SK-N-SH (cell line): ENCODE measurements around the gene CYP2S1. TPM values are rescaled to one million over a fixed set of nuclear protein-coding genes. Genes with fewer than 3 reads are reported as not detected.

ENCODE experiments used
- ELF1 ChIP-seq: IDR thresholded peaks from 2 replicates; pipeline ENCODE4 v1.4.0; 2012
- EP300 ChIP-seq, 2 experiments: IDR thresholded peaks; 2 replicates each; pipeline versions ENCODE4 v1.4.0 to v1.6.1; 2012; ENCODE audit warnings: borderline replicate concordance in 1 of 2, low read depth in 1 of 2, low read length in 1 of 2
- FOSL2 ChIP-seq: IDR thresholded peaks from 2 replicates; pipeline ENCODE4 v1.4.0; 2012; ENCODE audit warnings: low read depth, mild to moderate bottlenecking, moderate library complexity, borderline replicate concordance
- GABPA ChIP-seq: IDR thresholded peaks from 2 replicates; pipeline ENCODE4 v1.4.0; 2012; ENCODE audit warnings: low read depth, mild to moderate bottlenecking
- JUND ChIP-seq: IDR thresholded peaks from 2 replicates; pipeline ENCODE4 v1.4.0; 2012
- MEF2A ChIP-seq: IDR thresholded peaks from 2 replicates; pipeline ENCODE4 v1.4.0; 2012; ENCODE audit warnings: low read depth, borderline replicate concordance
- MXI1 ChIP-seq: IDR thresholded peaks from 2 replicates; pipeline ENCODE4 v1.6.1; 2012; ENCODE audit warnings: mild to moderate bottlenecking, low read depth, low read length, improper control_type of control experiment
- NFIC ChIP-seq: IDR thresholded peaks from 2 replicates; pipeline ENCODE4 v1.4.0; 2012; ENCODE audit warnings: borderline replicate concordance
- NRF1 ChIP-seq: IDR thresholded peaks from 2 replicates; pipeline ENCODE4 v1.6.1; 2012; ENCODE audit warnings: low read depth, mild to moderate bottlenecking, low read length
- POLR2AphosphoS5 ChIP-seq: IDR thresholded peaks from 2 replicates; pipeline ENCODE4 v1.6.1; 2012; ENCODE audit warnings: low read depth, low read length
- RAD21 ChIP-seq: IDR thresholded peaks from 2 replicates; pipeline ENCODE4 v1.6.1; 2012; ENCODE audit warnings: mild to moderate bottlenecking, low read length
- RXRA ChIP-seq: IDR thresholded peaks from 2 replicates; pipeline ENCODE4 v1.4.0; 2012; ENCODE audit warnings: low read depth, mild to moderate bottlenecking, borderline replicate concordance
- SIN3A ChIP-seq: IDR thresholded peaks from 2 replicates; pipeline ENCODE4 v1.6.1; 2012; ENCODE audit warnings: low read depth, mild to moderate bottlenecking, low read length, moderate library complexity, borderline replicate concordance
- SMC3 ChIP-seq: IDR thresholded peaks from 2 replicates; pipeline ENCODE4 v1.6.1; 2012; ENCODE audit warnings: low read depth, low read length, improper control_type of control experiment
- TCF12 ChIP-seq: IDR thresholded peaks from 2 replicates; pipeline ENCODE4 v1.4.0; 2012
- polyA plus RNA-seq, 3 experiments: library from polyadenylated mRNA; depleted of rRNA; stranded (reverse); fragments of >200 nt; gene quantifications; 2 replicates each; pipeline ENCODE4 v1.2.3, GENCODE V29; 2012
- TF ChIP-seq, protein P1 (sequence below): IDR thresholded peaks from 2 replicates; pipeline ENCODE4; 2012
- TF ChIP-seq, protein P2 (sequence below): IDR thresholded peaks from 2 replicates; pipeline ENCODE4 v1.4.0; 2012; ENCODE audit warnings: low read depth, borderline replicate concordance
- TF ChIP-seq, protein P3 (sequence below): fragments of 150-350 bp; IDR thresholded peaks from 2 replicates; pipeline ENCODE4 v1.6.1; 2016; ENCODE audit warnings: mild to moderate bottlenecking, low read depth, low read length
- TF ChIP-seq, protein P4 (sequence below): IDR thresholded peaks from 2 replicates; pipeline ENCODE4 v1.6.1; 2012; ENCODE audit warnings: mild to moderate bottlenecking, low read depth, low read length, moderate library complexity
- TF ChIP-seq, protein P5 (sequence below): IDR thresholded peaks from 2 replicates; pipeline ENCODE4 v1.4.0; 2012; ENCODE audit warnings: low read depth

The CYP2S1 gene
- polyA plus RNA-seq, 1 of the 3 experiments (the other 2 are of a cell fraction) = 0.67 TPM

DNA sequence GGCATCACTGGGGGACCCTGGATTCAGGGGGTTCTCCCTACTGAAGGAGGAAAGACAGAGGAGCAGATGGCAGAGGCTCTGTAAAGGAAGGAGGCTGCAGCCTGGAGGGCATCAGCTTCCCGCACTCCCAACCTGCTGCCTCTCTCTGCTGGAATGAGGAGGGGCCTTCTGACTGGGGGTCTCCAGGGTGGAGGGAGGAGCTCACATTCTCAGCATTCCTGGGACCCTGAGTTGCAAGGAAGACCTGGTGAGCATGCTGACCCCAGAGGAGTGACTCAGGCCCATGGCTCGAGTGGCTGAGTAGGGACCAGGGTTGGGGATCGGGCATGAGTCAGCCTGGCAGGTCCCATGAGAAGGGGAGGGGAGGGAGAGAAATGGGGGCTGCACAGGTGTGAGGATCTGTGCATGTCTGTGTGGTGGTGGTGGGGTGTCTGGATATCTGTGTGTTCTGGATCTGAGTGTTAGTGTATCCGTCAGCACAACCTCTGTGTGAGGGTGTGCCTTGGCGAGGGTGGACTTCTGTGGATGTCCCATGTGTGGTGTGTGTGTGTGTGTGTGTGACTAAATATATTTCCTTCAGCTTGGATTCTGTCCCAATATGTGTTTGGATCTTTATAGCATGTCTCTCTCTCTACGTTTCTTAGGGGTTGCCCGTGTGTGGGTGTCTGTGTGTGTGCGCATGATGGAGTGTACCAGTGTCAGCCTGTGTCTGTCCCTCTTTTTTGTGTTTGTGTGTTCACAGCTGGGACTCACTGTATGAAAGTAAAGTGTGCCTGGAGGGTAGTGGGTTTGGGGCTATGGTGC lies 30.6 kb downstream of the CYP2S1 start (continued):
- peak; percentile 31; the same call in 1 of the 2 replicates for TF ChIP-seq SIN3A
- no peak for TF ChIP-seq NRF1
- peak; percentile 94 for TF ChIP-seq TCF12
- TF ChIP-seq RXRA = peak; percentile 85; the same call in 1 of the 2 replicates
- peak in 1 of 2 experiments; percentile 97; a peak in 2 of 4 replicates for TF ChIP-seq EP300 (IDR thresholded peaks at IDR 0.05; ENCODE audit: borderline replicate concordance in 1 of 2, low read depth in 1 of 2, low read length in 1 of 2)
- TF ChIP-seq RAD21 = no peak
- TF ChIP-seq, protein P1, sequence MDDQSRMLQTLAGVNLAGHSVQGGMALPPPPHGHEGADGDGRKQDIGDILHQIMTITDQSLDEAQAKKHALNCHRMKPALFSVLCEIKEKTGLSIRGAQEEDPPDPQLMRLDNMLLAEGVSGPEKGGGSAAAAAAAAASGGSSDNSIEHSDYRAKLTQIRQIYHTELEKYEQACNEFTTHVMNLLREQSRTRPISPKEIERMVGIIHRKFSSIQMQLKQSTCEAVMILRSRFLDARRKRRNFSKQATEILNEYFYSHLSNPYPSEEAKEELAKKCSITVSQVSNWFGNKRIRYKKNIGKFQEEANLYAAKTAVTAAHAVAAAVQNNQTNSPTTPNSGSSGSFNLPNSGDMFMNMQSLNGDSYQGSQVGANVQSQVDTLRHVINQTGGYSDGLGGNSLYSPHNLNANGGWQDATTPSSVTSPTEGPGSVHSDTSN = peak; percentile 58
- TF ChIP-seq POLR2AphosphoS5 = peak; percentile 80; the same call in 1 of the 2 replicates
- TF ChIP-seq GABPA = no peak
- TF ChIP-seq JUND = peak; percentile 97
- no peak for TF ChIP-seq MEF2A
- TF ChIP-seq, protein P2, sequence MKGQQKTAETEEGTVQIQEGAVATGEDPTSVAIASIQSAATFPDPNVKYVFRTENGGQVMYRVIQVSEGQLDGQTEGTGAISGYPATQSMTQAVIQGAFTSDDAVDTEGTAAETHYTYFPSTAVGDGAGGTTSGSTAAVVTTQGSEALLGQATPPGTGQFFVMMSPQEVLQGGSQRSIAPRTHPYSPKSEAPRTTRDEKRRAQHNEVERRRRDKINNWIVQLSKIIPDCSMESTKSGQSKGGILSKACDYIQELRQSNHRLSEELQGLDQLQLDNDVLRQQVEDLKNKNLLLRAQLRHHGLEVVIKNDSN = no peak
- peak; percentile 100 for TF ChIP-seq FOSL2
- TF ChIP-seq, protein P3, sequence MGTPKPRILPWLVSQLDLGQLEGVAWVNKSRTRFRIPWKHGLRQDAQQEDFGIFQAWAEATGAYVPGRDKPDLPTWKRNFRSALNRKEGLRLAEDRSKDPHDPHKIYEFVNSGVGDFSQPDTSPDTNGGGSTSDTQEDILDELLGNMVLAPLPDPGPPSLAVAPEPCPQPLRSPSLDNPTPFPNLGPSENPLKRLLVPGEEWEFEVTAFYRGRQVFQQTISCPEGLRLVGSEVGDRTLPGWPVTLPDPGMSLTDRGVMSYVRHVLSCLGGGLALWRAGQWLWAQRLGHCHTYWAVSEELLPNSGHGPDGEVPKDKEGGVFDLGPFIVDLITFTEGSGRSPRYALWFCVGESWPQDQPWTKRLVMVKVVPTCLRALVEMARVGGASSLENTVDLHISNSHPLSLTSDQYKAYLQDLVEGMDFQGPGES = no peak
- TF ChIP-seq ELF1 = no peak
- TF ChIP-seq SMC3 = no peak
- peak; percentile 76 for TF ChIP-seq NFIC
- TF ChIP-seq, protein P4, sequence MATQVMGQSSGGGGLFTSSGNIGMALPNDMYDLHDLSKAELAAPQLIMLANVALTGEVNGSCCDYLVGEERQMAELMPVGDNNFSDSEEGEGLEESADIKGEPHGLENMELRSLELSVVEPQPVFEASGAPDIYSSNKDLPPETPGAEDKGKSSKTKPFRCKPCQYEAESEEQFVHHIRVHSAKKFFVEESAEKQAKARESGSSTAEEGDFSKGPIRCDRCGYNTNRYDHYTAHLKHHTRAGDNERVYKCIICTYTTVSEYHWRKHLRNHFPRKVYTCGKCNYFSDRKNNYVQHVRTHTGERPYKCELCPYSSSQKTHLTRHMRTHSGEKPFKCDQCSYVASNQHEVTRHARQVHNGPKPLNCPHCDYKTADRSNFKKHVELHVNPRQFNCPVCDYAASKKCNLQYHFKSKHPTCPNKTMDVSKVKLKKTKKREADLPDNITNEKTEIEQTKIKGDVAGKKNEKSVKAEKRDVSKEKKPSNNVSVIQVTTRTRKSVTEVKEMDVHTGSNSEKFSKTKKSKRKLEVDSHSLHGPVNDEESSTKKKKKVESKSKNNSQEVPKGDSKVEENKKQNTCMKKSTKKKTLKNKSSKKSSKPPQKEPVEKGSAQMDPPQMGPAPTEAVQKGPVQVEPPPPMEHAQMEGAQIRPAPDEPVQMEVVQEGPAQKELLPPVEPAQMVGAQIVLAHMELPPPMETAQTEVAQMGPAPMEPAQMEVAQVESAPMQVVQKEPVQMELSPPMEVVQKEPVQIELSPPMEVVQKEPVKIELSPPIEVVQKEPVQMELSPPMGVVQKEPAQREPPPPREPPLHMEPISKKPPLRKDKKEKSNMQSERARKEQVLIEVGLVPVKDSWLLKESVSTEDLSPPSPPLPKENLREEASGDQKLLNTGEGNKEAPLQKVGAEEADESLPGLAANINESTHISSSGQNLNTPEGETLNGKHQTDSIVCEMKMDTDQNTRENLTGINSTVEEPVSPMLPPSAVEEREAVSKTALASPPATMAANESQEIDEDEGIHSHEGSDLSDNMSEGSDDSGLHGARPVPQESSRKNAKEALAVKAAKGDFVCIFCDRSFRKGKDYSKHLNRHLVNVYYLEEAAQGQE = no peak
- TF ChIP-seq, protein P5, sequence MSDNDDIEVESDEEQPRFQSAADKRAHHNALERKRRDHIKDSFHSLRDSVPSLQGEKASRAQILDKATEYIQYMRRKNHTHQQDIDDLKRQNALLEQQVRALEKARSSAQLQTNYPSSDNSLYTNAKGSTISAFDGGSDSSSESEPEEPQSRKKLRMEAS = peak; percentile 98
- no peak for TF ChIP-seq MXI1
